Nephron (organoid): ENCODE data around the gene CACNA1C.

Experiments used
- H3K27ac Mint-ChIP-seq, 3 experiments: 2 replicates each; pipeline ENCODE4 v1.8.0; 2020; ENCODE audit warnings: mixed read lengths in 3 of 3, mild to moderate bottlenecking in 2 of 3, moderate library complexity in 1 of 3
- H3K27me3 Mint-ChIP-seq: 2 replicates; pipeline ENCODE4 v1.8.0; 2021; ENCODE audit warnings: low read depth, mild to moderate bottlenecking, moderate library complexity, mixed read lengths
- H3K36me3 Mint-ChIP-seq: 2 replicates; pipeline ENCODE4 v1.8.0; 2020; ENCODE audit warnings: low read depth, mixed read lengths
- H3K4me1 Mint-ChIP-seq: 2 replicates; pipeline ENCODE4 v1.8.0; 2020; ENCODE audit warnings: mixed read lengths
- H3K4me3 Mint-ChIP-seq, 3 experiments: 2 replicates each; pipeline ENCODE4 v1.8.0; 2020; ENCODE audit warnings: mild to moderate bottlenecking in 3 of 3, mixed read lengths in 3 of 3, moderate library complexity in 2 of 3
- H3K9me3 Mint-ChIP-seq: 2 replicates; pipeline ENCODE4 v1.8.0; 2020; ENCODE audit warnings: mixed read lengths
- CTCF ChIP-seq, 3 experiments: fragments of 200-600 bp; sonication (generic); IDR thresholded peaks; one replicate each; pipeline ENCODE4 v1.5.0; 2021; ENCODE audit warnings: antibody characterized with exemption in 3 of 3; ENCODE audit not compliant: unreplicated experiment in 3 of 3

Gene CACNA1C

GRCh38 chr12:2561367-2561766 lies 508.6 kb downstream of the CACNA1C start:
- H3K9me3 Mint-ChIP-seq, result no peaks in the 10 kb centered on the region
- TF ChIP-seq CTCF (IDR thresholded peaks at IDR 0.05; ENCODE audit: unreplicated experiment in 3 of 3), result no peak
- peak overlapping the region in 1 of 3 experiments; percentile 30 for H3K27ac Mint-ChIP-seq
- no peak overlapping the region for H3K4me3 Mint-ChIP-seq
- H3K36me3 Mint-ChIP-seq, result peaks cover 13% of the 10 kb centered on the region
- peaks cover 10% of the 10 kb centered on the region for H3K4me1 Mint-ChIP-seq
- peaks cover 19% of the 10 kb centered on the region for H3K27me3 Mint-ChIP-seq

GRCh38 chr12:2562400-2562799 lies 509.6 kb downstream of the CACNA1C start:
- Mint-ChIP-seq H3K36me3 (peaks cover 7% of the 10 kb centered on the region), H3K4me3 (no peak overlapping the region), H3K9me3 (no peaks in the 10 kb centered on the region), H3K27ac (peak overlapping the region; percentile 14 to 36 (median 30)), H3K4me1 (peaks cover 9% of the 10 kb centered on the region), H3K27me3 (peaks cover 11% of the 10 kb centered on the region)
- no peak for TF ChIP-seq CTCF (IDR thresholded peaks at IDR 0.05; ENCODE audit: unreplicated experiment in 3 of 3)

GRCh38 chr12:2563709-2564108 lies 510.9 kb downstream of the CACNA1C start:
- H3K27ac Mint-ChIP-seq, result no peak overlapping the region
- TF ChIP-seq CTCF (IDR thresholded peaks at IDR 0.05; ENCODE audit: unreplicated experiment in 3 of 3), result no peak
- H3K4me1 Mint-ChIP-seq, result peaks cover 5% of the 10 kb centered on the region
- H3K9me3 Mint-ChIP-seq, result no peaks in the 10 kb centered on the region
- H3K4me3 Mint-ChIP-seq, result no peak overlapping the region
- peaks cover 7% of the 10 kb centered on the region for H3K27me3 Mint-ChIP-seq
- H3K36me3 Mint-ChIP-seq, result no peaks in the 10 kb centered on the region

- Mint-ChIP-seq H3K4me3 (no peak overlapping the region), H3K9me3 (no peaks in the 10 kb centered on the region)
- TF ChIP-seq CTCF (IDR thresholded peaks at IDR 0.05; ENCODE audit: unreplicated experiment in 3 of 3), result no peak
Measured at GRCh38 chr12:2566161-2566560, 513.4 kb downstream of the CACNA1C start.

GRCh38 chr12:2567711-2568110 lies 514.9 kb downstream of the CACNA1C start:
- H3K9me3 Mint-ChIP-seq, result no peaks in the 10 kb centered on the region
- peaks cover 5% of the 10 kb centered on the region for H3K27me3 Mint-ChIP-seq
- H3K36me3 Mint-ChIP-seq, result no peaks in the 10 kb centered on the region
- peaks cover 4% of the 10 kb centered on the region for H3K4me1 Mint-ChIP-seq
- no peak overlapping the region for H3K27ac Mint-ChIP-seq
- no peak overlapping the region for H3K4me3 Mint-ChIP-seq
- no peak for TF ChIP-seq CTCF (IDR thresholded peaks at IDR 0.05; ENCODE audit: unreplicated experiment in 3 of 3)

More at GRCh38 chr12:2566161-2566560, 513.4 kb downstream of the CACNA1C start:
- no peaks in the 10 kb centered on the region for H3K36me3 Mint-ChIP-seq
- peaks cover 9% of the 10 kb centered on the region for H3K27me3 Mint-ChIP-seq
- no peak overlapping the region for H3K27ac Mint-ChIP-seq
- peaks cover 5% of the 10 kb centered on the region for H3K4me1 Mint-ChIP-seq

- Mint-ChIP-seq H3K27ac (no peak overlapping the region), H3K4me3 (no peak overlapping the region), H3K36me3 (no peaks in the 10 kb centered on the region), H3K9me3 (no peaks in the 10 kb centered on the region), H3K27me3 (peaks cover 10% of the 10 kb centered on the region), H3K4me1 (peaks cover 5% of the 10 kb centered on the region)
- TF ChIP-seq CTCF (IDR thresholded peaks at IDR 0.05; ENCODE audit: unreplicated experiment in 3 of 3), result no peak
Measured at GRCh38 chr12:2570562-2570961, 517.8 kb downstream of the CACNA1C start.
